ENCODE measurements around the gene PITX3.

PITX3 gene

DNA sequence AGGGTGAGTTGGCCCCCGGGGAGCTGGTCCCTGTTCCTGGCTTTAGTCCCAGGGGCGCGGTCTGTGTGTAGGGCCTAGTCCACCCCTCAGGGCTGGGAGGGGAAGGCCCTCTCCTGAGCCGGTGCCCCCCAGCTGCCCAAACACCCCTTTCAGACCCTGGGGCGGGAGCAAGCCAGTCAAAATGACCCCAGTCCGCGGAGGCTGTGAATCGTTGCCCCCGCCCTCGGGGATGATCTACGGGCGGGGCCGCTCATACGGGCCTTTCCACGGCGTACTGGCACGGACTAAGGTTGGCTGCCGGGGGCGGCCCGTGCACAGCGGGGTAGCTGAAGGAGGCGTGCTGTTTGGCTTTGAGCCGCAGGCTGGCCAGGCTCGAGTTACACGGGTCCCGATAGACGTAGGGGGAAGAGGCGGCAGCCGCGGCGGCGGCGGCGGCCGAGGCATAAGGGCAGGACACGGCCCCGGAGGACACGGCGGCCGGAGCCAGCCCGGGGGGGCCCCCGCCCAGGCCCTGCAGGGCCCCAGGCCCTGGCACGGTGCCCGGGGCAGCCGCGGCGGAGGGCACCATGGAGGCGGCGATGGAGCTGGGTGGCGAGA is 10.9 kb downstream of the PITX3 start:
- TF ChIP-seq, protein P1, sequence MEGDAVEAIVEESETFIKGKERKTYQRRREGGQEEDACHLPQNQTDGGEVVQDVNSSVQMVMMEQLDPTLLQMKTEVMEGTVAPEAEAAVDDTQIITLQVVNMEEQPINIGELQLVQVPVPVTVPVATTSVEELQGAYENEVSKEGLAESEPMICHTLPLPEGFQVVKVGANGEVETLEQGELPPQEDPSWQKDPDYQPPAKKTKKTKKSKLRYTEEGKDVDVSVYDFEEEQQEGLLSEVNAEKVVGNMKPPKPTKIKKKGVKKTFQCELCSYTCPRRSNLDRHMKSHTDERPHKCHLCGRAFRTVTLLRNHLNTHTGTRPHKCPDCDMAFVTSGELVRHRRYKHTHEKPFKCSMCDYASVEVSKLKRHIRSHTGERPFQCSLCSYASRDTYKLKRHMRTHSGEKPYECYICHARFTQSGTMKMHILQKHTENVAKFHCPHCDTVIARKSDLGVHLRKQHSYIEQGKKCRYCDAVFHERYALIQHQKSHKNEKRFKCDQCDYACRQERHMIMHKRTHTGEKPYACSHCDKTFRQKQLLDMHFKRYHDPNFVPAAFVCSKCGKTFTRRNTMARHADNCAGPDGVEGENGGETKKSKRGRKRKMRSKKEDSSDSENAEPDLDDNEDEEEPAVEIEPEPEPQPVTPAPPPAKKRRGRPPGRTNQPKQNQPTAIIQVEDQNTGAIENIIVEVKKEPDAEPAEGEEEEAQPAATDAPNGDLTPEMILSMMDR (IDR thresholded peaks at IDR 0.05; ENCODE audit: borderline replicate concordance, insufficient read depth, low read depth, low read length), result no peak
- H3K4me3 ChIP-seq (ENCODE audit: low read depth, low read length), result peak overlapping the region; percentile 36

DNA sequence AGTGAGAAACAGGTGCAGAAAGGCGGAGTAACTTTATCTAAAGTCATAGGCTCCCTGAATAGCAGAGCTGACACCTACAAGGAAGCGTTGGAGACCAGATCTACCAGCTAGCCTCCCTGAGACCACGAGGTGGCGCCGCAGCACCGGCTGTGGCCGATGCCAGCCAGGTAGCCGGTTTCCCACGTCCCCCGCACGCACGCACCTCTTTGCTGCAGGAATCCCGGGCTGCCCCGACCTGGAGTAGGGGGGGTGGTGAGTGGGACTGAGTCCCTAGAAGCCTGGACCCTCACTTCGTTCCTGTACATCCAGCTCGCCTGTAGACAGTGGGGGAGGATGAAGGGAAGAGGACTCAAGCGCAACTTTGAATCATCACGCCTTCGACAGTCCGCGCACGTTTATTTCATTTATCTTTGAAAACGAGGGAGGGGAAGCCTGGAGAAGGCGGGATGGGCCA is 11.5 kb downstream of the PITX3 start:
- TF ChIP-seq, protein P1 (IDR thresholded peaks at IDR 0.05; ENCODE audit: borderline replicate concordance, insufficient read depth, low read depth, low read length), result peak; percentile 98
- no peak overlapping the region for H3K4me3 ChIP-seq (ENCODE audit: low read depth, low read length)

DNA sequence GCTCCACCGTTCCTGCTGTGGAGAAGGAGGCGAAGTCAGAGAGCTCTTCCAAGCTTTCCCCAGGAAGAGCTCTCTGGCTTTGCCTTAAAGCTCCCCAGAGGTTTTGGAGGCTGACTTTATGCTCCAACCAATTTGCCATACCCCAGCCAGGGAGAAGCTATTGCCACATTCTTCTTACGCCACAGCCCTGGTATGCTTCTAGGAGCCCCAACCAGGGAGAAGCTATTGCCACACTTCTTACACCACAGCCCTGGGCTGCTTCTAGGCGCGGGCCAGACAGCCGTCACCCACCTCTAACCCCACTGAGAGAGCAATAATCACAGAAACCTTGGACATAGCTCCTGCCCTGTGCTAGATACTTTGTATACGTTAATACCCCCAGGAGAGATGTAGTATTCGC is 14.3 kb downstream of the PITX3 start:
- TF ChIP-seq, protein P1 (IDR thresholded peaks at IDR 0.05; ENCODE audit: borderline replicate concordance, insufficient read depth, low read depth, low read length), result no peak
- no peak overlapping the region for H3K4me3 ChIP-seq (ENCODE audit: low read depth, low read length)

DNA sequence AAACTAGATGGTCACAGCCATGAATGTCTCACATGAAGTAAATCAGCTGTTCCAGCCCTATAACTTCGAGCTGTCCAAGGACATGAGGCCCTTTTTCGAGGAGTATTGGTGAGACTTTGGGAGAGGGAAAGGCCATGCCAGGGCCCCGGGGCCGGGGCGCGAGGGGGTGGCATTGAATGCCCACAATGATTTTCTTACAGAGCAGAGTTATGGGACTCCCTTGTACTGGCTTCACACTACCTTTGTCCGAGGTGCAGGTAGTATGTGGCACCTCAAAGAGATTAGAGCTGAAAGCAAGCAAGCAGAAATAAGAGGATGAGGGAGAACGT is 14.8 kb downstream of the PITX3 start:
- H3K4me3 ChIP-seq (ENCODE audit: low read depth, low read length), result no peak overlapping the region
- TF ChIP-seq, protein P1 (IDR thresholded peaks at IDR 0.05; ENCODE audit: borderline replicate concordance, insufficient read depth, low read depth, low read length), result no peak

DNA sequence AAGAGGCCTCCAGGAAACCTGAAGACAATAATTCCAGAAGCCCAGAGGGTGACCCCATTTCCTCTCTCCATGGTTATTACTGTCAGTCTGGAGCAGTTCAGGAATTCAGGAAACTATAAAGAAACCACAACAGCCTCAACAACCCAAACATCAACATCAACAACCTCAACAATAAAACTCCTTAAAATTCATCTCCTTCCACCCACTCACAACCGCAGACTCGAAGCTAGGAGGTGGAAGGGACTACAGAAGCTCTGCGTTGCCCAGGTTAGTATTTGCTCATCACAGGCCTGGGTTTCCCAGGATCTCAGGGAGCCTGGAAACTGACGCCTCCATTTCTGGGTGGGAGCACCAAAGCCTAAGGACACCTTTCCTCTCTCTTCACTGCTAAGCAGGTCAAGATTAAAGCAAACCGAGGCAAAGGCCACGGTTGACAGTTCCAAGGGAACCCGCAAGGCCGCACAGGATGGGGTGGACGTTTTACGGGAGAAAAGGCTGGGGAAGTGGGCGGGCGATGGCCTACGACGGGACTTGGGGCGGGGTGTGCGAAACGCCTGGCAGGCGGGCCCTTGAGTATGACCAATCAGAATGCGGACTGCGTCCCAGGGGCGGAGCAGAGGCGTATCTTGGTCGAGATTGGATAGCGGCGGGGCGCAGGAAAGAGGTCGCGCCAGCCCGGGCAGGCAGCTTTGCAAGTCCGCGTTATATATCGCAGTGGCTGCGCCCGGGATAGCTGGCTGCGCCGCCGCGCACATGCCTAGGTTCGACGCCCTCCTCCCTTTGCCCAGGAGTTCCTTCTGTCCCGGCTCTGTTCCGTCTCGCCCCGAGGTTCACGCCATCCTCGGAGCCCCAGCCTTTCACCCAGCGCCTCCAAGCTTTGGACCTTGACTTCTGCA is 15.4 kb downstream of the PITX3 start, which contains the start of gene ELOVL3:
Gene ELOVL3 (plus strand): TSS at position 654 of the 896 bp plus-strand sequence. CDS start 250 bp downstream, outside the sequence.
- TF ChIP-seq, protein P1 (IDR thresholded peaks at IDR 0.05; ENCODE audit: borderline replicate concordance, insufficient read depth, low read depth, low read length), result no peak
- H3K4me3 ChIP-seq (ENCODE audit: low read depth, low read length), result peak within 1 kb of the TSS; percentile 12

DNA sequence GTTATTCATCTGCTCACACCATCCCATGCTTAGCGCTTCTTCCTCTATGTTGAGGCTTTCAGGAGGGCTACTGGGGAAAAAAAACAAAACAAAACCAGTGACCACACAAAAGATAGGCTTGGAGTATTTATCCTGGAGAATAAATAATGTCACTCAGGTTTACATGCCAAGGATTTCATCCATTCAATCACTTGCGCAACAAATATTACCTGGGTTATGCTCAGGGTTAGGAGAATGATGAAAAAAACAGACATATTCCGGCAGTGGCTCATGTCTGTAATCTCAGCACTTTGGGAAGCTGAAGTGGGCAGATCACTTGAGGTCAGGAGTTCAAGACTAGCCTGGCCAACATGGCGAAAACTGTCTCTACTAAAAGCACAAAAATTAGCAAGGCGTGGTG is 18.5 kb downstream of the PITX3 start:
- TF ChIP-seq, protein P1 (IDR thresholded peaks at IDR 0.05; ENCODE audit: borderline replicate concordance, insufficient read depth, low read depth, low read length), result no peak
- no peak overlapping the region for H3K4me3 ChIP-seq (ENCODE audit: low read depth, low read length)

Measured in GM12875 (cell line).